PC-9 (cell line): ENCODE results near the gene ITGB8.

ENCODE experiments used
- EZH2 ChIP-seq: fragments of 200-600 bp; sonication (generic); IDR thresholded peaks from 2 replicates; pipeline ENCODE4 v1.8.0; 2017; ENCODE audit warnings: antibody characterized with exemption, low read depth
- TF ChIP-seq, protein P1 (sequence below): fragments of 200-600 bp; sonication (generic); conservative IDR thresholded peaks from 2 replicates; pipeline ENCODE4 v1.6.1; 2017; ENCODE audit warnings: mixed run types, antibody characterized with exemption, mild to moderate bottlenecking, moderate library complexity

DNA sequence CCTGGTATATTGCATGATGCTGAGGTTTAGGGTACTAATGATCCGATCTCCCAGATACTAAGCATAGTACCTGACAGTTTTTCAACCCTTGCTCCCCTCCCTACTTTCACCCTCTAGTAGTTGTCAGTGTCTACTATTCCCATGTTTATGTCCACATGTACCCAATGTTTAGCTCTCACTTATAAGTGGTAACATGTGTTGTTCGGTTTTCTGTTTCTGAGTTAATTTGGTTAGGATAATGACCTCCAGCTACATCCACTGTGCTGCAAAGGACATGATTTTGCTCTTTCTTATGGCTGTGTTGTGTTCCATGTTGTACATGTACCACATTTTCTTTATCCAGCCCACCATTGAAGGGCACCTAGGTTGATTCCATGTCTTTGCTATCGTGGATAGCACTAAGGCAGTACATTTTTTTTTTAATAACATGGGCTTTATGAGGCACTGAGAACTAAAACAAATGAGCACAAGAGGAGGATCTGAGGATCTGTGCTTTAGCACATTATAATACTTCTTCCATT, 28.1 kb downstream of the ITGB8 start:
- no peak for TF ChIP-seq EZH2
- TF ChIP-seq, protein P1, sequence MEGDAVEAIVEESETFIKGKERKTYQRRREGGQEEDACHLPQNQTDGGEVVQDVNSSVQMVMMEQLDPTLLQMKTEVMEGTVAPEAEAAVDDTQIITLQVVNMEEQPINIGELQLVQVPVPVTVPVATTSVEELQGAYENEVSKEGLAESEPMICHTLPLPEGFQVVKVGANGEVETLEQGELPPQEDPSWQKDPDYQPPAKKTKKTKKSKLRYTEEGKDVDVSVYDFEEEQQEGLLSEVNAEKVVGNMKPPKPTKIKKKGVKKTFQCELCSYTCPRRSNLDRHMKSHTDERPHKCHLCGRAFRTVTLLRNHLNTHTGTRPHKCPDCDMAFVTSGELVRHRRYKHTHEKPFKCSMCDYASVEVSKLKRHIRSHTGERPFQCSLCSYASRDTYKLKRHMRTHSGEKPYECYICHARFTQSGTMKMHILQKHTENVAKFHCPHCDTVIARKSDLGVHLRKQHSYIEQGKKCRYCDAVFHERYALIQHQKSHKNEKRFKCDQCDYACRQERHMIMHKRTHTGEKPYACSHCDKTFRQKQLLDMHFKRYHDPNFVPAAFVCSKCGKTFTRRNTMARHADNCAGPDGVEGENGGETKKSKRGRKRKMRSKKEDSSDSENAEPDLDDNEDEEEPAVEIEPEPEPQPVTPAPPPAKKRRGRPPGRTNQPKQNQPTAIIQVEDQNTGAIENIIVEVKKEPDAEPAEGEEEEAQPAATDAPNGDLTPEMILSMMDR = no peak
